ENCODE results near the gene DPP10.
"Not testable (repeated sequence)": the region's sequence is repeated elsewhere in the genome, so short reads cannot be mapped to it uniquely, and the experiment has no call there.

The DPP10 gene

DNA sequence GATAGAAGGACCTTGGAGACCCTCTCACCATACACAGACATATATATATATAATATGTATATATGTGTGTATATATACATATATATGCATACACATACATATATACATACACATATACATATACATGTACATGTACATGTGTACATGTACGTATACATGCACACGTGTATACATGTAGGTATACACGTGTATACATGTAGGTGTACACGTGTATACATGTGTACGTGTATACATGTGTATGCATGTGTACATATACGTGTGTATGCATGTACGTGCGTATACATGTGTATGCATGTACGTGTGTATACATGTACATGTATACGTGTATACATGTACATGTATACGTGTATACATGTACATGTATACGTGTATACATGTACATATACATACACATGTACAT, 54.5 kb downstream of the DPP10 start:
- no peak for DNase-seq (ENCODE audit: low read depth)
- TF ChIP-seq, protein P1, sequence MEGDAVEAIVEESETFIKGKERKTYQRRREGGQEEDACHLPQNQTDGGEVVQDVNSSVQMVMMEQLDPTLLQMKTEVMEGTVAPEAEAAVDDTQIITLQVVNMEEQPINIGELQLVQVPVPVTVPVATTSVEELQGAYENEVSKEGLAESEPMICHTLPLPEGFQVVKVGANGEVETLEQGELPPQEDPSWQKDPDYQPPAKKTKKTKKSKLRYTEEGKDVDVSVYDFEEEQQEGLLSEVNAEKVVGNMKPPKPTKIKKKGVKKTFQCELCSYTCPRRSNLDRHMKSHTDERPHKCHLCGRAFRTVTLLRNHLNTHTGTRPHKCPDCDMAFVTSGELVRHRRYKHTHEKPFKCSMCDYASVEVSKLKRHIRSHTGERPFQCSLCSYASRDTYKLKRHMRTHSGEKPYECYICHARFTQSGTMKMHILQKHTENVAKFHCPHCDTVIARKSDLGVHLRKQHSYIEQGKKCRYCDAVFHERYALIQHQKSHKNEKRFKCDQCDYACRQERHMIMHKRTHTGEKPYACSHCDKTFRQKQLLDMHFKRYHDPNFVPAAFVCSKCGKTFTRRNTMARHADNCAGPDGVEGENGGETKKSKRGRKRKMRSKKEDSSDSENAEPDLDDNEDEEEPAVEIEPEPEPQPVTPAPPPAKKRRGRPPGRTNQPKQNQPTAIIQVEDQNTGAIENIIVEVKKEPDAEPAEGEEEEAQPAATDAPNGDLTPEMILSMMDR (IDR thresholded peaks at IDR 0.05; ENCODE audit: insufficient read depth, low read depth, low read length, missing control alignments) = no peak
- no peak overlapping the region for H3K4me3 ChIP-seq (ENCODE audit: low read length)

DNA sequence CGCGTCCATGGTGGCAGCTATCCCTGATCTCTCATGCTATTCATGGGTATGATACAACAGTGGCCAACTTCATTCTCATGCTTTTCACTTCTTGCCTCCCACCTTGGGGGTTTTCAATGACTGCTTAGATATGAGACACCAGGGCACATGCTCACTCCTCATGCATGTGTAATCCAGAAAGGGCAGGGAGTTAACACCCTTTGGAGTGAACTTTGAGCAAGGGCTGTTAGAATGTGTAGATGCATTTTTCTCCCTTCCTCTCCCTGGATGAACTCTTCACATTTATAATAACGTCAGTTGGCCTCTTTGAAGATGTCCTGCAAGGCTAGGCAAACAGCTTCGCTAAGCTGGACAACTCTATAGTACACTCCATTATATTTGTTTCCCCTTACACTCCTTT, 56.7 kb downstream of the DPP10 start:
- DNase-seq (ENCODE audit: low read depth) = no peak
- no peak overlapping the region for H3K4me3 ChIP-seq (ENCODE audit: low read length)
- TF ChIP-seq, protein P1 (IDR thresholded peaks at IDR 0.05; ENCODE audit: insufficient read depth, low read depth, low read length, missing control alignments) = no peak

DNA sequence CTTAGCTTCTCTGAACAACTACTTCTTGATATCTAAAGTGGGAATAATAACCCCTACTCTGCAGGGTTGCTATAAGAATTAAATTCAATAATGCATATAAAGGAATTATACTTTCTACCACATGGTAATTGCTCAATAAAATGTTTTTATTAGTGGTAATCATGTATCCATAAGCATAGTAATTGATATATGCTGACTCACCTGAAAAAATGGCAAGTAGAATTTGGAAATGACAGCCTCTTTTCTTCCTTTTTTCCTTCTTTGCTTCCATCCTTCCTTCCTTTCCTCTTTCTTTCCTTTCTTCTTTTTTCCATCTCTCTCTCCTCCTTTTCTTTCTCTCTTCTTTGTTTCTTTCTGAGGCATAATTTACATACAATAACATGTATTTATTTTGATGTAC, 65.3 kb downstream of the DPP10 start:
- no peak overlapping the region for H3K4me3 ChIP-seq (ENCODE audit: low read length)
- TF ChIP-seq, protein P1 (IDR thresholded peaks at IDR 0.05; ENCODE audit: insufficient read depth, low read depth, low read length, missing control alignments) = no peak
- no peak for DNase-seq (ENCODE audit: low read depth)

DNA sequence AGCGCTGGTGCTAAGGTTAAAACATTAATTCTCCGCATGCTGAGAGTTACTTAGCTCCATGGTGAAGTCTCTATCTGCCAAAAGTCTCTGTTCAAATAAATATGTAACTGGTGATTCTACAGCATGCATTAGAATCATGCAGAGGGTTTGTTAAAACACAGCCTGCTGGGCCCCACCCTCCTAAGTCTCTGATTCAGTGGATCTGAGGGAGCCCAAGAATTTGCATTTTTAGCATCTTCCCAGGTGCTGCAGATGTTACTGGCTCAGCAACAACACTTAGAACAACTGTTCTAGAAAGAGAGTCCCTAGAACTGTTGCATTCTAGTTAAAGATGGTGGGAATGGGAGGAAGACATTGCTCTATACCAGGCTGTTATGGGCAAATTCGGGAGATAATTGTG, 73.4 kb downstream of the DPP10 start:
- DNase-seq (ENCODE audit: low read depth) = no peak
- TF ChIP-seq, protein P1 (IDR thresholded peaks at IDR 0.05; ENCODE audit: insufficient read depth, low read depth, low read length, missing control alignments) = no peak
- no peak overlapping the region for H3K4me3 ChIP-seq (ENCODE audit: low read length)

DNA sequence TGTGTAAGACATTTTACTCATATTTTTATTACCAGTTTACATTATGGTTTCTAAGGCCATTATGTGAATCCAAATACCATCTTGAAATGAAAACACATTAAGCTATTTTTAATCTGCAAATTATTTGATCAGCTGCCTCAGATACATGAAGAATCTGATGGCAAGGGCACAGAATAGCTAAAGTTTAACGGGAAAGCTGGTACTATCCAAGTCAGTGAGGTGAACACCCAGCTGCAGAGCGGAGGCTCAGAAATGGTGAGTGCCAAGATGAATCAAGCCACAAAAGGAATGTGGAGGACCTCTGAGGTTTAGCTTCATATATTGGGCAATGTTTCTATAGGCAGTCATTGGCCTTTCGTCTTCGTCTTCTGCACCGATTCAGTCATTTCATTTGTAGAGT, 75.1 kb downstream of the DPP10 start:
- no peak for DNase-seq (ENCODE audit: low read depth)
- TF ChIP-seq, protein P1 (IDR thresholded peaks at IDR 0.05; ENCODE audit: insufficient read depth, low read depth, low read length, missing control alignments) = no peak
- no peak overlapping the region for H3K4me3 ChIP-seq (ENCODE audit: low read length)

DNA sequence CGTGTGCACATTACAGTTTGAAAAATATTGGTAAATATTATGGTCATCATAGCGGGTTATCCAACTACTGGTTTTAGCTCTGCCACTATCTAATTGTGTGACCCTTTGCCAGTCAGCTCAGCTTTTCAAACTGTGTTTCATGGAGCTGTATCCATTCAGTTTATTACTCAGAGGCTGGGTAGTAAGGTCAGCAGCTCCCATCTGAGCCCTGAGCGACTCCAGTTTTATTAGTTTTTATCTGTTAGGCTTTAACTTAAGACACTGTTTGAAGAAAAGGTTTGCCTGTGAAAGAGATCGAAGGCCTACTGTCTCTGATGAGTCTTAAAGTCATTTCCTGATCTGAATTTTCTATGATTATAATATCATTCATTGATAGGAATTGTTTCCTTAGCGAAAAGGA, 76.3 kb downstream of the DPP10 start:
- TF ChIP-seq, protein P1 (IDR thresholded peaks at IDR 0.05; ENCODE audit: insufficient read depth, low read depth, low read length, missing control alignments) = no peak
- H3K4me3 ChIP-seq (ENCODE audit: low read length) = no peak overlapping the region
- no peak for DNase-seq (ENCODE audit: low read depth)

DNA sequence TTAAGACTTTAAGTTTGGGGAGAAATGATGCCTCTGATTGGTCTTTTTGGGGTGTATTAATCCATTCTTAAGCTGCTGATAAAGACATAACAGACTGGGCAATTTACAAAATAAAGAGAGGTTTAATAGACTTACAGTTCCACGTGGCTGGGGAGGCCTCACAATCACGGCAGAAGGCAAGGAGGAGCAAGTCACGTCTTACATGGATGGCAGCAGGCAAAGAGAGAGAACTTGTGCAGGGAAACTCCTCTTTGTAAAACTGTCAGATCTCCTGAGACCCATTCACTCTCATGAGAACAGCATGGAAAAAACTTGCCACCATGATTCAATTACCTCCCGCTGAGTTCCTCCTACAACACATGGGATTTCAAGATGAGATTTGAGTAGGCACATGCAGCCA, 80.2 kb downstream of the DPP10 start:
- DNase-seq (ENCODE audit: low read depth); H3K4me3 ChIP-seq (ENCODE audit: low read length): not testable (repeated sequence)

DNA sequence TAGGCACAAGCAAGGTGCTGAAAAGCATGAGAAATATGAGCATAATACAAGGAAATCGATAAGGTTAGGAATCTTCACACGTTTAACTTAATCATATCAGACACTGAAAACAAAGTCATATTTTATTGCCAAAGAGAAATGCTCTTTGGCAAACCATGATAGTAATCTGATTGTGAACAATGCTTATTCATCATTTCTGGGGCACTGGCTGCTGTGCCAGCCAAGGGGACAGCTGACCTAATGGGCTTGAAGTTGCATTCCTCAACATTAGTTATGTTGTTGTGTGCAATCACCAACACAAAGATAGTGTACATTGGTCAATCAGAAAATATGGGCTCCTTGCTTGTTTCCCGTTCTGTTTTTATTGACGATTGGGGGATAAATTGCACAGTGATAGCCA, 83.5 kb downstream of the DPP10 start:
- H3K4me3 ChIP-seq (ENCODE audit: low read length) = no peak overlapping the region
- TF ChIP-seq, protein P1 (IDR thresholded peaks at IDR 0.05; ENCODE audit: insufficient read depth, low read depth, low read length, missing control alignments) = no peak
- no peak for DNase-seq (ENCODE audit: low read depth)

Measured in epithelial cell of esophagus (primary cell).